Natural killer cell treated with Interleukin-12 subunit alpha and Interleukin-12 subunit beta and Interleukin-15 and Interleukin-18, amount 100 ng/mL, for 72 hours (primary cell): ENCODE measurements around the gene MDFIC. TPM values are rescaled to one million over a fixed set of nuclear protein-coding genes. Genes with fewer than 3 reads are reported as not detected.

Experiments used
- ATAC-seq, 2 donors: fragments of 150-1000 bp; cut with Tn5 transposase in 1 of 2; sonication (Bioruptor Pico), chemical (Tn5 transposase) in 1 of 2; 2 replicates each; pipeline ENCODE4 v1.10.0; 2021
- DNase-seq: peaks from one replicate; pipeline ENCODE4 v3.0.0; 2022; ENCODE audit warnings: low spot score
- H3K27ac Mint-ChIP-seq, 2 donors: 1 replicate in 1 of 2; 2 replicates in 1 of 2; pipeline ENCODE4 v1.8.0; 2022; ENCODE audit warnings: mixed read lengths in 2 of 2, mild to moderate bottlenecking in 1 of 2, moderate library complexity in 1 of 2
- H3K27me3 Mint-ChIP-seq, 2 donors: 1 replicate in 1 of 2; 2 replicates in 1 of 2; pipeline ENCODE4 v1.8.0; 2022; ENCODE audit warnings: mixed read lengths in 2 of 2
- H3K36me3 Mint-ChIP-seq: one replicate; pipeline ENCODE4 v1.8.0; 2022; ENCODE audit warnings: mixed read lengths
- H3K4me1 Mint-ChIP-seq, 2 donors: 1 replicate in 1 of 2; 2 replicates in 1 of 2; pipeline ENCODE4 v1.8.0; 2022; ENCODE audit warnings: low read depth in 2 of 2, mixed read lengths in 2 of 2, mild to moderate bottlenecking in 1 of 2
- H3K4me3 Mint-ChIP-seq: one replicate; pipeline ENCODE4 v1.8.0; 2022; ENCODE audit warnings: mixed read lengths
- H3K9me3 Mint-ChIP-seq: 2 replicates; pipeline ENCODE4 v1.8.0; 2022; ENCODE audit warnings: mixed read lengths
- total RNA-seq, 2 donors: library from RNA; stranded (reverse); gene quantifications; one replicate each; pipeline ENCODE4 v1.2.3, GENCODE V29; 2022

Gene MDFIC
- total RNA-seq, 2 donors from 2014 or later = 67.0 to 109 TPM

- Mint-ChIP-seq H3K4me3 (no peak overlapping the region), H3K36me3 (peaks cover 9% of the 10 kb centered on the region), H3K9me3 (no peaks in the 10 kb centered on the region), H3K27ac (no peak overlapping the region), H3K27me3 (no peaks in the 10 kb centered on the region), H3K4me1 (peaks cover 44 to 51% of the 10 kb centered on the region in 2 donors)
- DNase-seq = no peak
- no peak for ATAC-seq
Observed at GRCh38 chr7:115004121-115004520, 82.2 kb downstream of the MDFIC start.

- peak overlapping the region in 1 of 2 donors; percentile 58 for H3K27ac Mint-ChIP-seq
- DNase-seq = no peak
- H3K36me3 Mint-ChIP-seq = peaks cover 9% of the 10 kb centered on the region
- no peak overlapping the region for H3K4me3 Mint-ChIP-seq
- H3K9me3 Mint-ChIP-seq = no peaks in the 10 kb centered on the region
- no peaks in the 10 kb centered on the region for H3K27me3 Mint-ChIP-seq
- ATAC-seq = no peak
- H3K4me1 Mint-ChIP-seq = peaks cover 54 to 62% of the 10 kb centered on the region in 2 donors
Observed at GRCh38 chr7:115005251-115005650, 83.4 kb downstream of the MDFIC start.

GRCh38 chr7:115005953-115006352 is 84.1 kb downstream of the MDFIC start:
- peaks cover 54 to 63% of the 10 kb centered on the region in 2 donors for H3K4me1 Mint-ChIP-seq
- peak overlapping the region; percentile 51 to 58 for H3K27ac Mint-ChIP-seq
- H3K9me3 Mint-ChIP-seq = no peaks in the 10 kb centered on the region
- no peak for DNase-seq
- H3K36me3 Mint-ChIP-seq = peaks cover 9% of the 10 kb centered on the region
- H3K27me3 Mint-ChIP-seq = no peaks in the 10 kb centered on the region
- peak in 1 of 2 donors; percentile 45 for ATAC-seq
- no peak overlapping the region for H3K4me3 Mint-ChIP-seq

- H3K9me3 Mint-ChIP-seq = no peaks in the 10 kb centered on the region
- no peak for DNase-seq
- no peaks in the 10 kb centered on the region for H3K27me3 Mint-ChIP-seq
- H3K4me1 Mint-ChIP-seq = peaks cover 55 to 72% of the 10 kb centered on the region in 2 donors
- ATAC-seq = no peak
- H3K36me3 Mint-ChIP-seq = peaks cover 20% of the 10 kb centered on the region
- H3K4me3 Mint-ChIP-seq = peak overlapping the region; percentile 58
- peak overlapping the region; percentile 79 to 87 for H3K27ac Mint-ChIP-seq
Observed at GRCh38 chr7:115007751-115008150, 85.9 kb downstream of the MDFIC start.

GRCh38 chr7:115008465-115009114 is 86.7 kb downstream of the MDFIC start:
- no peaks in the 10 kb centered on the region for H3K27me3 Mint-ChIP-seq
- peak overlapping the region; percentile 79 to 87 for H3K27ac Mint-ChIP-seq
- peak overlapping the region; percentile 58 for H3K4me3 Mint-ChIP-seq
- no peaks in the 10 kb centered on the region for H3K9me3 Mint-ChIP-seq
- peak; percentile 52 to 56 for ATAC-seq
- peaks cover 21% of the 10 kb centered on the region for H3K36me3 Mint-ChIP-seq
- DNase-seq = no peak
- H3K4me1 Mint-ChIP-seq = peaks cover 50 to 70% of the 10 kb centered on the region in 2 donors

- peaks cover 23% of the 10 kb centered on the region for H3K36me3 Mint-ChIP-seq
- H3K27me3 Mint-ChIP-seq = no peaks in the 10 kb centered on the region
- ATAC-seq (peak in 1 of 2 donors; percentile 71), DNase-seq (no peak)
- H3K9me3 Mint-ChIP-seq = no peaks in the 10 kb centered on the region
- H3K4me3 Mint-ChIP-seq = peak overlapping the region; percentile 58
- H3K27ac Mint-ChIP-seq = peak overlapping the region; percentile 79 to 87
- H3K4me1 Mint-ChIP-seq = peaks cover 55 to 74% of the 10 kb centered on the region in 2 donors
Observed at GRCh38 chr7:115009139-115009538, 87.2 kb downstream of the MDFIC start.

- H3K4me1 Mint-ChIP-seq = peaks cover 58 to 78% of the 10 kb centered on the region in 2 donors
Observed at GRCh38 chr7:115009736-115010440, 88.0 kb downstream of the MDFIC start.

GRCh38 chr7:115010441-115010820 is 88.5 kb downstream of the MDFIC start:
- no peaks in the 10 kb centered on the region for H3K9me3 Mint-ChIP-seq
- peaks cover 24% of the 10 kb centered on the region for H3K36me3 Mint-ChIP-seq
- no peak overlapping the region for H3K4me3 Mint-ChIP-seq
- no peak for DNase-seq
- H3K27ac Mint-ChIP-seq = peak overlapping the region; percentile 79 to 87
- no peak for ATAC-seq
- no peaks in the 10 kb centered on the region for H3K27me3 Mint-ChIP-seq
- H3K4me1 Mint-ChIP-seq = peaks cover 55 to 76% of the 10 kb centered on the region in 2 donors

More at GRCh38 chr7:115009736-115010440, 88.0 kb downstream of the MDFIC start:
- Mint-ChIP-seq H3K36me3 (peaks cover 23% of the 10 kb centered on the region), H3K4me3 (peak overlapping the region; percentile 58), H3K27ac (peak overlapping the region; percentile 79 to 87), H3K27me3 (no peaks in the 10 kb centered on the region), H3K9me3 (no peaks in the 10 kb centered on the region)
- DNase-seq (no peak), ATAC-seq (no peak)

GRCh38 chr7:115013886-115014285 is 92.0 kb downstream of the MDFIC start:
- H3K4me1 Mint-ChIP-seq = peaks cover 34 to 47% of the 10 kb centered on the region in 2 donors
- no peak for DNase-seq
- ATAC-seq = no peak
- no peaks in the 10 kb centered on the region for H3K9me3 Mint-ChIP-seq
- H3K36me3 Mint-ChIP-seq = peaks cover 29% of the 10 kb centered on the region
- H3K4me3 Mint-ChIP-seq = no peak overlapping the region
- no peaks in the 10 kb centered on the region for H3K27me3 Mint-ChIP-seq
- peak overlapping the region; percentile 35 to 57 for H3K27ac Mint-ChIP-seq

- Mint-ChIP-seq H3K27ac (peak overlapping the region in 1 of 2 donors; percentile 35), H3K36me3 (peaks cover 29% of the 10 kb centered on the region), H3K4me3 (no peak overlapping the region), H3K4me1 (peaks cover 24 to 38% of the 10 kb centered on the region in 2 donors), H3K9me3 (no peaks in the 10 kb centered on the region), H3K27me3 (no peaks in the 10 kb centered on the region)
- no peak for DNase-seq
- no peak for ATAC-seq
Observed at GRCh38 chr7:115014794-115015193, 92.9 kb downstream of the MDFIC start.

GRCh38 chr7:115015619-115016018 is 93.7 kb downstream of the MDFIC start:
- H3K9me3 Mint-ChIP-seq = no peaks in the 10 kb centered on the region
- H3K4me3 Mint-ChIP-seq = no peak overlapping the region
- no peak overlapping the region for H3K27ac Mint-ChIP-seq
- H3K36me3 Mint-ChIP-seq = peaks cover 29% of the 10 kb centered on the region
- peaks cover 25 to 37% of the 10 kb centered on the region in 2 donors for H3K4me1 Mint-ChIP-seq
- H3K27me3 Mint-ChIP-seq = no peaks in the 10 kb centered on the region
- ATAC-seq (no peak), DNase-seq (no peak)

- Mint-ChIP-seq H3K4me1 (peaks cover 21 to 23% of the 10 kb centered on the region in 2 donors), H3K9me3 (no peaks in the 10 kb centered on the region), H3K36me3 (peaks cover 6% of the 10 kb centered on the region), H3K4me3 (no peak overlapping the region), H3K27ac (no peak overlapping the region), H3K27me3 (no peaks in the 10 kb centered on the region)
- ATAC-seq (no peak), DNase-seq (no peak)
Observed at GRCh38 chr7:115019882-115020605, 98.2 kb downstream of the MDFIC start.

GRCh38 chr7:115023219-115023618 is 101.3 kb downstream of the MDFIC start:
- Mint-ChIP-seq H3K4me1 (peaks cover 16 to 22% of the 10 kb centered on the region in 2 donors), H3K27ac (no peak overlapping the region), H3K9me3 (no peaks in the 10 kb centered on the region), H3K27me3 (no peaks in the 10 kb centered on the region), H3K4me3 (no peak overlapping the region), H3K36me3 (peaks cover 4% of the 10 kb centered on the region)
- DNase-seq (no peak), ATAC-seq (no peak)

GRCh38 chr7:115024276-115024675 is 102.4 kb downstream of the MDFIC start:
- H3K36me3 Mint-ChIP-seq = peaks cover 5% of the 10 kb centered on the region
- ATAC-seq (no peak), DNase-seq (no peak)
- H3K27ac Mint-ChIP-seq = peak overlapping the region in 1 of 2 donors; percentile 30
- no peaks in the 10 kb centered on the region for H3K9me3 Mint-ChIP-seq
- H3K4me3 Mint-ChIP-seq = no peak overlapping the region
- H3K27me3 Mint-ChIP-seq = no peaks in the 10 kb centered on the region
- H3K4me1 Mint-ChIP-seq = peaks cover 16 to 22% of the 10 kb centered on the region in 2 donors
